HL-60/S4 (cell line): ENCODE measurements around the gene MYCBPAP.

Source experiments
- in situ Hi-C: fragments of 300-500 bp; cut with MboI; formaldehyde crosslinking; loops from 2 replicates; pipeline ENCODE4 v1.14.3; 2022; ENCODE audit warnings: low sequenced_read_pairs

Gene MYCBPAP

DNA sequence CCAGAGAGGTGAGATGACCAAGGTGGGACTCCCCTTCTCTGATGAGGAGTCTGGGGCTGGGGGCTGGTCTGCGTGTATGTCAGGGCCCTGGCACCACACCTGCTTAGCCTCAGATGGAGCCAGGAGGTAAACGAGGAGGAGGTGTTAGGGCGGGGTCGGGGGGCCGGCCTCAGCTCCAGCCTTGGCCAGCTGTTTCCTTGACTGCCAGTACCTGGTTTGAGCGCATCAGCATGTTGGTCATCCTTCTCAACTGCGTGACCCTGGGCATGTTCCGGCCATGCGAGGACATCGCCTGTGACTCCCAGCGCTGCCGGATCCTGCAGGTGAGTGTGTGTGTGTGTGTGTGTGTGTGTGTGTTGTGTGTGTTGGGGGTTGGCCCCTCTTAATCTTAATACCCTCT is 60.4 kb downstream of the MYCBPAP start:
- in situ Hi-C loops, result no loop called here

GRCh38 chr17:50569592-50569991 is 61.4 kb downstream of the MYCBPAP start:
- in situ Hi-C loops, result no loop called here

- in situ Hi-C loops, result no loop called here
These were observed 61.8 kb downstream of the MYCBPAP start for GRCh38 chr17:50570032-50570431.

- in situ Hi-C loops, result no loop called here
These were observed 62.3 kb downstream of the MYCBPAP start for GRCh38 chr17:50570528-50570927.

DNA sequence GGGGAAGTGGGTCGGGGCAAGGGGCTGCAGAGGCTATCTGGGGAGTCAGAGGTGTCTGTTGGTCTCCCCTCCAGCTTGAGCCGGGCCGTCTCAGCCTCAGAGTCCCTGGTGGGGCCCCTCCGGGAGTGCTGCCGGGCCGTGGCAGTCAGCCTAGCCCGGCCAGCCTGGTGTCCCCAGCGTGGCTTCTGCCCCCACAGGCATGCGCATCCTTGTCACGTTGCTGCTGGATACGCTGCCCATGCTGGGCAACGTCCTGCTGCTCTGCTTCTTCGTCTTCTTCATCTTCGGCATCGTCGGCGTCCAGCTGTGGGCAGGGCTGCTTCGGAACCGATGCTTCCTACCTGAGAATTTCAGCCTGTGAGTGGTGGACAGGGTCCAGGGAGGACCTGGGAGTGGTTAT is 63.4 kb downstream of the MYCBPAP start:
- in situ Hi-C loops, result no loop called here

DNA sequence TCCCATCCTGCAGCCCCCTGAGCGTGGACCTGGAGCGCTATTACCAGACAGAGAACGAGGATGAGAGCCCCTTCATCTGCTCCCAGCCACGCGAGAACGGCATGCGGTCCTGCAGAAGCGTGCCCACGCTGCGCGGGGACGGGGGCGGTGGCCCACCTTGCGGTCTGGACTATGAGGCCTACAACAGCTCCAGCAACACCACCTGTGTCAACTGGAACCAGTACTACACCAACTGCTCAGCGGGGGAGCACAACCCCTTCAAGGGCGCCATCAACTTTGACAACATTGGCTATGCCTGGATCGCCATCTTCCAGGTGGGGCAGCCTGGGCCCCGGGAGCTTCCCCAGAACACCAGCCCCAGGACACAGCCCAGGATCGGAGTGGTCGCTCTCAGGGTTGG is 64.3 kb downstream of the MYCBPAP start:
- in situ Hi-C loops, result no loop called here

- in situ Hi-C loops, result no loop called here
These were observed 65.8 kb downstream of the MYCBPAP start for GRCh38 chr17:50573866-50574611.

GRCh38 chr17:50575581-50576210 is 67.5 kb downstream of the MYCBPAP start:
- in situ Hi-C loops, result no loop called here

GRCh38 chr17:50576864-50577263 is 68.6 kb downstream of the MYCBPAP start:
- in situ Hi-C loops, result no loop called here

GRCh38 chr17:50577451-50577954 is 69.3 kb downstream of the MYCBPAP start:
- in situ Hi-C loops, result no loop called here

DNA sequence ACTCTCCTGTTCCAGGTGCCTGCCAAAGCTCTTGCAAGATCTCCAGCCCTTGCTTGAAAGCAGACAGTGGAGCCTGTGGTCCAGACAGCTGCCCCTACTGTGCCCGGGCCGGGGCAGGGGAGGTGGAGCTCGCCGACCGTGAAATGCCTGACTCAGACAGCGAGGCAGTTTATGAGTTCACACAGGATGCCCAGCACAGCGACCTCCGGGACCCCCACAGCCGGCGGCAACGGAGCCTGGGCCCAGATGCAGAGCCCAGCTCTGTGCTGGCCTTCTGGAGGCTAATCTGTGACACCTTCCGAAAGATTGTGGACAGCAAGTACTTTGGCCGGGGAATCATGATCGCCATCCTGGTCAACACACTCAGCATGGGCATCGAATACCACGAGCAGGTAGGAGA is 69.9 kb downstream of the MYCBPAP start:
- in situ Hi-C loops, result no loop called here

- in situ Hi-C loops, result no loop called here
These were observed 71.2 kb downstream of the MYCBPAP start for GRCh38 chr17:50579399-50579798.

- in situ Hi-C loops, result no loop called here
These were observed 72.4 kb downstream of the MYCBPAP start for GRCh38 chr17:50580646-50581045.
